ENCODE results near the gene GREB1.

DNA sequence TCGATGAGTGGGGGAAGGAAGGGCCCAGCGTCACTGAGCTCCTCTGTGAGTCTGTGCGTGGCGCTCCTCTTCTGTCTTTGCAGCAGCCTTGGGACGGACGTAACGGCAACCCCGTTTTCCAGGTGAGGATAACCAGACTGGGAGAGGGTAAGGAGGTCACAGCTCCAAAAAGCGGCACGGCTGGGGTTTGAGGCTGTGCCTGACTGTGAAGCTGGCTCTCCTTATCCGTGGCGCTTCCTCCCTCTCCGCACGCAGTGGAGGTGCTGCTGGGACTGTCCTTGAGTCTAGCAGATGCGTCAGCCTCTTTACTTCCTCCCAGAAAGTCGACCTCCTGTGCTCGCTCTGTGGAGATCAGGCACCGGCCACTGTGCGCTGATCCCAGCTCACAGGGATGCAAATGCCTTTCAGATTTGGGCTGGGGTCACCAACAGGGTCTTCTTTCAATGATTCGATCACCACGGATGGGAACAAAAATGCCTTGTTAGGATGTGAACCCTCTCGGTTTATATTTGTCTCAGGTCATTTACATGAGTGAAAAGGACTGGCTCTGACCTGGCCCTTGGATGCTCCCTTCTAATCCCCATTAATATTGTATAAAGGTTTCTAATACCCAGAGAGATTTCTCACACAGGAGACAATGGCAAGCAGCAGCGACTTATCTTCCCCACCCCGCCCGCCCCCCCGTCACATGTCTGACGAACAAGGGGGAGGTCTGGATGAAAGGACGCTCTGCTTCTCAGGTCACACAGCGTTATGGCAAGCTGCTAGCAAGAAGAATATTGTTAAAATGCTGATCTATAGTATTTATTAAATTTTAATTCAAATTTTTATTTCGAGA, 37.8 kb upstream of the GREB1 start:
- TF ChIP-seq CTCF (IDR thresholded peaks at IDR 0.05) = no peak
- no peak for TF ChIP-seq JUND (IDR thresholded peaks at IDR 0.05)
- no peak for TF ChIP-seq TAF1 (IDR thresholded peaks at IDR 0.05; ENCODE audit: borderline replicate concordance, low read depth, low read length)
- TF ChIP-seq SIN3A (IDR thresholded peaks at IDR 0.05; ENCODE audit: borderline replicate concordance, low read depth, low read length) = no peak
- TF ChIP-seq EP300 (IDR thresholded peaks at IDR 0.05; ENCODE audit: borderline replicate concordance in 1 of 2, low read depth in 1 of 2, low read length in 1 of 2) = no peak
- TF ChIP-seq SMC3 (IDR thresholded peaks at IDR 0.05; ENCODE audit: low read depth, low read length) = no peak
- TF ChIP-seq ELF1 (IDR thresholded peaks at IDR 0.05) = no peak
- TF ChIP-seq, protein P1, sequence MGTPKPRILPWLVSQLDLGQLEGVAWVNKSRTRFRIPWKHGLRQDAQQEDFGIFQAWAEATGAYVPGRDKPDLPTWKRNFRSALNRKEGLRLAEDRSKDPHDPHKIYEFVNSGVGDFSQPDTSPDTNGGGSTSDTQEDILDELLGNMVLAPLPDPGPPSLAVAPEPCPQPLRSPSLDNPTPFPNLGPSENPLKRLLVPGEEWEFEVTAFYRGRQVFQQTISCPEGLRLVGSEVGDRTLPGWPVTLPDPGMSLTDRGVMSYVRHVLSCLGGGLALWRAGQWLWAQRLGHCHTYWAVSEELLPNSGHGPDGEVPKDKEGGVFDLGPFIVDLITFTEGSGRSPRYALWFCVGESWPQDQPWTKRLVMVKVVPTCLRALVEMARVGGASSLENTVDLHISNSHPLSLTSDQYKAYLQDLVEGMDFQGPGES (IDR thresholded peaks at IDR 0.05; ENCODE audit: low read depth, low read length) = no peak
- no peak for TF ChIP-seq TEAD4 (IDR thresholded peaks at IDR 0.05; ENCODE audit: borderline replicate concordance, insufficient read depth)
- TF ChIP-seq POLR2AphosphoS5 (IDR thresholded peaks at IDR 0.05; ENCODE audit: low read depth, low read length) = no peak
- no peak for TF ChIP-seq RCOR1 (IDR thresholded peaks at IDR 0.05; ENCODE audit: low read length)
- TF ChIP-seq, protein P2, sequence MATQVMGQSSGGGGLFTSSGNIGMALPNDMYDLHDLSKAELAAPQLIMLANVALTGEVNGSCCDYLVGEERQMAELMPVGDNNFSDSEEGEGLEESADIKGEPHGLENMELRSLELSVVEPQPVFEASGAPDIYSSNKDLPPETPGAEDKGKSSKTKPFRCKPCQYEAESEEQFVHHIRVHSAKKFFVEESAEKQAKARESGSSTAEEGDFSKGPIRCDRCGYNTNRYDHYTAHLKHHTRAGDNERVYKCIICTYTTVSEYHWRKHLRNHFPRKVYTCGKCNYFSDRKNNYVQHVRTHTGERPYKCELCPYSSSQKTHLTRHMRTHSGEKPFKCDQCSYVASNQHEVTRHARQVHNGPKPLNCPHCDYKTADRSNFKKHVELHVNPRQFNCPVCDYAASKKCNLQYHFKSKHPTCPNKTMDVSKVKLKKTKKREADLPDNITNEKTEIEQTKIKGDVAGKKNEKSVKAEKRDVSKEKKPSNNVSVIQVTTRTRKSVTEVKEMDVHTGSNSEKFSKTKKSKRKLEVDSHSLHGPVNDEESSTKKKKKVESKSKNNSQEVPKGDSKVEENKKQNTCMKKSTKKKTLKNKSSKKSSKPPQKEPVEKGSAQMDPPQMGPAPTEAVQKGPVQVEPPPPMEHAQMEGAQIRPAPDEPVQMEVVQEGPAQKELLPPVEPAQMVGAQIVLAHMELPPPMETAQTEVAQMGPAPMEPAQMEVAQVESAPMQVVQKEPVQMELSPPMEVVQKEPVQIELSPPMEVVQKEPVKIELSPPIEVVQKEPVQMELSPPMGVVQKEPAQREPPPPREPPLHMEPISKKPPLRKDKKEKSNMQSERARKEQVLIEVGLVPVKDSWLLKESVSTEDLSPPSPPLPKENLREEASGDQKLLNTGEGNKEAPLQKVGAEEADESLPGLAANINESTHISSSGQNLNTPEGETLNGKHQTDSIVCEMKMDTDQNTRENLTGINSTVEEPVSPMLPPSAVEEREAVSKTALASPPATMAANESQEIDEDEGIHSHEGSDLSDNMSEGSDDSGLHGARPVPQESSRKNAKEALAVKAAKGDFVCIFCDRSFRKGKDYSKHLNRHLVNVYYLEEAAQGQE (IDR thresholded peaks at IDR 0.05; ENCODE audit: low read depth, low read length) = no peak
